VCaP (cell line): Measurements from ENCODE around the gene TASP1.

Experiments
- H3K27ac ChIP-seq: fragments of 450-650 bp; 2 replicates; pipeline ENCODE4 v1.5.1; 2017
- TF ChIP-seq, protein P1 (sequence below): fragments of 450-650 bp; conservative IDR thresholded peaks from 2 replicates; pipeline ENCODE4 v1.5.1; 2017; ENCODE audit warnings: mild to moderate bottlenecking, moderate library complexity

The TASP1 gene

DNA sequence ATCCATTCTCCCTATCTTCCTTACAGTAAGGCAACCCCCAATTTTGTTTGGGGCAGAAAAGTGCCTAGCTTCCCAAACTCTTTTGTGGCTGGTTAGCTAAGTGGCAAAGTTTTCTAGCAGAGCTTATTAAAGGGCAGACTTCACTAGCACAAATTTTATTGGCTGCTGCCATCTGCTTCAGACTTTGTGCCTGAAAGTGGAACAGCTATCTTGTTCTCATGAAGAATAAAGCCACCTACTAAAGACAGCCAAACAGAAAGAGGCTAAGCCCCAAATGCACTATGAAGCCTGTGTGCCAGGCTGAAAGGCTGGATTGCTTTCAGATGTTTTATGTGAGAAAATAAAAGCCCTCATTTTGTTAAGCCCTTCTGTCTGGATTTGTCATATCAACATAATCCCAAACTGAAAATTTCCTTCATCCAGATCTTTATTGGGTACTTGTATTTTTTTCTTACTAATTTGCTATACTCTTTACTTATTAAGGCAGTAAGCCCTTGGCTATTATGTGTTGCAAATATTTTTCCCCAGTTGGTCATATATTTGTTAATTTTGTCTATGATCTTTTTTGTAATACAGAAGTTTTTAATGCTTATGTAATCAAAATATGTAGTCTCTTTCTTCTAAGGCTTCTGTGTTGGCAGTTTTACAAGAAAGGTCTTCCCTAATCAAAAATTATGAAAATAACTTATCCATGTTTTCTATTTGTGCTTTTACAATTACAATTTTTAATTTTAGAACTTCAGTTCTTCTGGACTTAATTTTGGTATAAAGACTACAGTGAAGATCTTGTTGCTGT lies 191.1 kb downstream of the TASP1 start:
- TF ChIP-seq, protein P1, sequence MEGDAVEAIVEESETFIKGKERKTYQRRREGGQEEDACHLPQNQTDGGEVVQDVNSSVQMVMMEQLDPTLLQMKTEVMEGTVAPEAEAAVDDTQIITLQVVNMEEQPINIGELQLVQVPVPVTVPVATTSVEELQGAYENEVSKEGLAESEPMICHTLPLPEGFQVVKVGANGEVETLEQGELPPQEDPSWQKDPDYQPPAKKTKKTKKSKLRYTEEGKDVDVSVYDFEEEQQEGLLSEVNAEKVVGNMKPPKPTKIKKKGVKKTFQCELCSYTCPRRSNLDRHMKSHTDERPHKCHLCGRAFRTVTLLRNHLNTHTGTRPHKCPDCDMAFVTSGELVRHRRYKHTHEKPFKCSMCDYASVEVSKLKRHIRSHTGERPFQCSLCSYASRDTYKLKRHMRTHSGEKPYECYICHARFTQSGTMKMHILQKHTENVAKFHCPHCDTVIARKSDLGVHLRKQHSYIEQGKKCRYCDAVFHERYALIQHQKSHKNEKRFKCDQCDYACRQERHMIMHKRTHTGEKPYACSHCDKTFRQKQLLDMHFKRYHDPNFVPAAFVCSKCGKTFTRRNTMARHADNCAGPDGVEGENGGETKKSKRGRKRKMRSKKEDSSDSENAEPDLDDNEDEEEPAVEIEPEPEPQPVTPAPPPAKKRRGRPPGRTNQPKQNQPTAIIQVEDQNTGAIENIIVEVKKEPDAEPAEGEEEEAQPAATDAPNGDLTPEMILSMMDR: no peak
- H3K27ac ChIP-seq: no peak overlapping the region

DNA sequence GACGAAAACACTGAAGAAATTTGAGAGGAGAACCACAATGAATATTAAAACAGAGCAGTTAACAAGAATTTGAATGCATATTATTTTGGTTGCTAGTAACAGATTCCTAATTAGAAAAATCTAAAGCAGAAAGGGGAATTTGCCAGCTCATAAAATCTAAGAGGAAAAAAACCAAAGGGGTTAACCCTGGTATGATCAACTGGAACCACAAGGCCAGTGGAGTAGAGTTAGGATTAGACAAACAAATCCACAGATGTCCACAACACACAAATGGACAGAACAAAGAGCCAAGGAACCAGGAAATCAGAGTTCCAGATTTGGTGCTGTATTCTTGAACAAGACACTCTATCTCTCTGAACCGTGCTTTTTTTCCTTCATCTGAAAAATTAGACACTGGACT lies 195.0 kb downstream of the TASP1 start:
- TF ChIP-seq, protein P1: no peak
- H3K27ac ChIP-seq: no peak overlapping the region

DNA sequence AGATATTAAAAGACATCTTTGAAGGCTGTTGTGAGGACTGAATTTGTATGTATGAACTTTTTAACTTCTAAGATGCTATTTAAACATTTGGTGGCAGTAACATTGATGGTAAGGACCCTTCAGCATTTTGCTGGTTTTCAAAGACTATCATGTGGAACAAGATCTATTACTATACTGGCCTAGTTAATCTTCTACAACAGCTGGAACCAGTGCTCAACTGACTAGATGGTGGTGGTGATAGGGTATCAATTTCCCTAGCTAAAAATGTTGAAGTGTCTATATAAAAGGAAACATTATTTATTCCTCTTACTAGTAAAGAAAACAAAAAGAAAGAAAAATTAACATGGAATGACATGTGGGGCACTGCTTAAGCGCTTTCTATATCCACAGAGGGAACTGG lies 195.7 kb downstream of the TASP1 start:
- TF ChIP-seq, protein P1: no peak
- H3K27ac ChIP-seq: no peak overlapping the region

DNA sequence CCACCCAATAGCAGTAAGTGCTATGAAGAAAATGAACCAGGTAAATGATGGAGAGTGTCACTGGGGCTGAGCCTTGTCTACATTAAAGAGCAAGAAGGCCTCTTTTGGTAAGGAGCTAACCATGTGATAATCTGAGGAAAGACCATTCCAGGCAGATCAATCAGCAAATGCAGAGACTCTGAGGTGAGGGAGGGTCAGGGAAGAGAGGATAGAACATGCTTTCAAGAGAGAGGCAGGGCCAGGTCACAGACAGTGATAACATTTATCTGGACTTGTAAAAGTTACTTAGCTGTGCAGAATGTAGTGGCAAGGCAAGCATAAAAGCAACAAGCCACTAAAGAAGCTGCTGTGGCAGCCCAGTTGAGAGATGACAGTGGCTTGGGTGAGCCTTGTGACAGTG lies 197.3 kb downstream of the TASP1 start:
- H3K27ac ChIP-seq: no peak overlapping the region
- TF ChIP-seq, protein P1: no peak

DNA sequence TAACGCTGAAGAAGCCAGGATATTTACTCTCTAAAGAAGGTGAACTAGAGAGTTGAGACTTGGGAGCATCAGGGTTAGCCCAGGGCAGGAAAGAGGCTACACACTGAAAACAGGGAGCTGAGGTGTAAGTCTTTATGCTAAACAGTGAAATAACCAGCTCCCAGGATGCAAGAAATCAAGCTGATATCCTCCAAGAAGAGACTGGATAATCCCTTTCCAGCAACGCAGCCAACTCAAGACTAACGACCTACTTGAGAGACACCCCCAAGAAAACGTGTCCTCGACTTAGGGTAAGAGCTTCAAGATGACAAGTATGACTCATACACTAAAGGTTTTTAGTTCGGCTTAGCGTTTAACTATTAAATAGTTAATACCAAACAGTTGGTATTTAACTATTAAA lies 202.2 kb downstream of the TASP1 start:
- no peak overlapping the region for H3K27ac ChIP-seq
- TF ChIP-seq, protein P1: no peak

DNA sequence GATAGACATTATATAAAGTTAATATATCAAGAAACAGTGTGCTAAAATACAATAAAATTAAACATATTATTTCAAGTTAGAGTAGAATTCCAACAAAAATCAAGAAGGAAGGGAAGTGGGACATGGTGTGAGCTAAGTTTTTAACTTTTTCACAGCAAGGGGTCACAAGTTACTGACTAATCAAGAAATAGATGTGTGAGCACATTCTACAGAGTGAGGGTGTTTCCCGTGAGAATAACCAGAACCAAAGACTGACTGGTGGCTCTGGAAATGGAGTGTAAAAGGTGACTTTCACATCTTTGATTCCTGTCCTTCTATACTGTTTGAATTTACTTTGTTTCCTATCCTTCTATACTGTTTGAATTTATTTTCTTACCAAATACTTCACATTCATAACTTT lies 206.6 kb downstream of the TASP1 start:
- H3K27ac ChIP-seq: no peak overlapping the region
- TF ChIP-seq, protein P1: no peak

DNA sequence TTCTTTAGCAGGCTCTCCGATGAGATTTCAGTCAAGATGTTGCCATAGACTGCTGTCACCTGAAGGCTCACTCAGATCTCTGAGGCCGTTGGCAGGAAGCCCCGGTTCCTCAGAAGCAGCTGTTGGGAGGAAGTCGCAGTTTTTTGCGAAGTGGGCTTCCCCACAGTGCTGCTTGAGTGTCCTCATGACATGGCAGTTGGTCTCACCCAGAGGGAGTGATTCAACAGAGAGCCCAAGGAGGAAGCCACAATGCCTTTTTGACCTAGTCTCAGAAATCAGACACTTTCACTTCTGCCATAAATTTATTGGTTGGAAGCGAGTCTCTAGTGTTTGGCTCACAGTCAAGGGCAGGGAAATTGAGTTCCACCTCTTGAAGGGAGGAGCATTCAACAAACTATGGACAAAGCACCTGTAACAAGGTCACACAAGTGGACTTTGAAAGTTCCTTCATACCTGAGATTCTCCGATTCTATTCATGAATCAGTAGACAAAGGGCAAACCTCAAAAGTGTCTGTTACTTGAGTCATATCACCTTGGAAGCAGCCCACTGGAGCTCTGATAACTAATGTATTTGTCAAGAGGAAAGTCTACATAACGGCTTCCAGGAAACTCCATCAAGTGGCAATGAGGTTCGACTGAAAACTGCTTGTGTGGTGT lies 208.3 kb downstream of the TASP1 start:
- TF ChIP-seq, protein P1: no peak
- H3K27ac ChIP-seq: no peak overlapping the region
